Gastrocnemius medialis (tissue), 4 donors: ENCODE measurements around the gene TFCP2L1. TPM values are rescaled to one million over a fixed set of nuclear protein-coding genes. Genes with fewer than 3 reads are reported as not detected.

Source experiments
- ATAC-seq, 2 donors: fragments of 150-250 bp; one replicate each; pipeline ENCODE4 v1.9.1; 2016
- DNase-seq, 2 donors: peaks; one replicate each; pipeline ENCODE4 v3.0.0-alpha.2; 2019
- H3K27ac ChIP-seq, 4 donors: fragments of 200-600 bp; sonication (generic); 1 replicate in 1 of 4; 2 replicates in 3 of 4; pipeline ENCODE4 v1.5.1; 2016 to 2018; ENCODE audit warnings: mild to moderate bottlenecking in 2 of 4, moderate library complexity in 1 of 4
- H3K27me3 ChIP-seq, 3 donors: fragments of 200-600 bp; sonication (generic) in 2 of 3; 1 replicate in 1 of 3; 2 replicates in 2 of 3; pipeline versions ENCODE4 v1.5.1 to v1.6.0; 2016 to 2019; ENCODE audit warnings: mild to moderate bottlenecking in 1 of 3, moderate library complexity in 1 of 3
- H3K36me3 ChIP-seq, 2 donors: fragments of 200-600 bp; sonication (generic) in 1 of 2; one replicate each; pipeline ENCODE4 v1.5.1; 2017 to 2018
- H3K4me1 ChIP-seq, 2 donors: fragments of 200-600 bp; sonication (generic) in 1 of 2; one replicate each; pipeline ENCODE4 v1.5.1; 2016 to 2017; ENCODE audit warnings: mild to moderate bottlenecking in 2 of 2
- H3K4me3 ChIP-seq, 4 donors: fragments of 200-600 bp; sonication (generic) in 3 of 4; 1 replicate in 1 of 4; 2 replicates in 3 of 4; pipeline ENCODE4 v1.5.1; 2016 to 2019; ENCODE audit warnings: mild to moderate bottlenecking in 2 of 4
- H3K9me3 ChIP-seq, 3 donors: fragments of 200-600 bp; sonication (generic) in 2 of 3; 1 replicate in 1 of 3; 2 replicates in 2 of 3; pipeline ENCODE4 v1.5.1; 2016 to 2019
- POLR2A ChIP-seq, 2 donors: fragments of 450-650 bp; IDR thresholded peaks; one replicate each; pipeline ENCODE4 v1.6.1; 2017; ENCODE audit warnings: antibody characterized with exemption in 2 of 2, mild to moderate bottlenecking in 2 of 2, moderate library complexity in 2 of 2
- in situ Hi-C, 4 donors: fragments of 200-750 bp; cut with MboI; loops; one replicate each; pipeline versions ENCODE4 v1.15.0 to v1.8.0; 2017; ENCODE audit warnings: low sequenced_read_pairs in 4 of 4
- intact Hi-C: fragments of 100-400 bp; cut with DNase I; formaldehyde crosslinking; loops from one replicate; pipeline ENCODE4 v1.15.1; 2023; ENCODE audit warnings: low total_unique reads
- total RNA-seq, 4 donors: library from RNA; depleted of rRNA; stranded (reverse); fragments of >200 nt; gene quantifications; one replicate each; pipeline versions ENCODE4 v1.1.0 to v1.2.3, GENCODE V29; 2016
- TF ChIP-seq, protein P1 (sequence below), 5 experiments: fragments of 450-650 bp in 3 of 5; fragments of 200-600 bp in 2 of 5; sonication (generic) in 2 of 5; IDR thresholded peaks in 4 of 5; conservative IDR thresholded peaks in 1 of 5; 1 replicate in 4 of 5; 2 replicates in 1 of 5; pipeline ENCODE4 v1.5.1; 2016 to 2019; ENCODE audit warnings: antibody characterized with exemption in 5 of 5, mild to moderate bottlenecking in 3 of 5, moderate library complexity in 3 of 5

TFCP2L1 gene
- total RNA-seq, 4 donors from 2014 or later: 1.2 to 3.2 (median 1.8) TPM

DNA sequence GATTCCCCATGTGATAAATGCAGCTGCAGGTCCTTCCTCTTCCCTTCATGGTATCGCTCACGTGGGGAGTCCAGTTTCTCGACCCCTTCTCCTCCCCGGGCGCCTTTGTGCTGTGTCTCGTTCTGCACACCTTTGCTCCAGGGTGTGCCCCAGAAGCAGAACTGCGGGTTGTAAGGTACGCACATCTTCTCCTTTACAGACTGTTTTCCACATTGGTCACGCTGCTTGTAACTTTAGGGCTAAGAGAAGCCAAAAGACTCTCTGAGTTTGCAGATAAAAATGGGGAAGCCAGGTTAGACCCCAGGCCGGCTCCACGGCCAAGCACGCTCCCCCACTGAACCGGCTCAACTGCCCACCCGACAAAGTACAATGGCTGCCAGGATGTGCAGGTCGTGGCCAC, 45.9 kb upstream of the TFCP2L1 start:
- DNase-seq (no peak), ATAC-seq (no peak)
- H3K27ac ChIP-seq: no peak overlapping the region
- no peaks in the 10 kb centered on the region for H3K36me3 ChIP-seq
- H3K27me3 ChIP-seq: no peaks in the 10 kb centered on the region
- TF ChIP-seq, protein P1, sequence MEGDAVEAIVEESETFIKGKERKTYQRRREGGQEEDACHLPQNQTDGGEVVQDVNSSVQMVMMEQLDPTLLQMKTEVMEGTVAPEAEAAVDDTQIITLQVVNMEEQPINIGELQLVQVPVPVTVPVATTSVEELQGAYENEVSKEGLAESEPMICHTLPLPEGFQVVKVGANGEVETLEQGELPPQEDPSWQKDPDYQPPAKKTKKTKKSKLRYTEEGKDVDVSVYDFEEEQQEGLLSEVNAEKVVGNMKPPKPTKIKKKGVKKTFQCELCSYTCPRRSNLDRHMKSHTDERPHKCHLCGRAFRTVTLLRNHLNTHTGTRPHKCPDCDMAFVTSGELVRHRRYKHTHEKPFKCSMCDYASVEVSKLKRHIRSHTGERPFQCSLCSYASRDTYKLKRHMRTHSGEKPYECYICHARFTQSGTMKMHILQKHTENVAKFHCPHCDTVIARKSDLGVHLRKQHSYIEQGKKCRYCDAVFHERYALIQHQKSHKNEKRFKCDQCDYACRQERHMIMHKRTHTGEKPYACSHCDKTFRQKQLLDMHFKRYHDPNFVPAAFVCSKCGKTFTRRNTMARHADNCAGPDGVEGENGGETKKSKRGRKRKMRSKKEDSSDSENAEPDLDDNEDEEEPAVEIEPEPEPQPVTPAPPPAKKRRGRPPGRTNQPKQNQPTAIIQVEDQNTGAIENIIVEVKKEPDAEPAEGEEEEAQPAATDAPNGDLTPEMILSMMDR (IDR thresholded peaks at IDR 0.05 in 4 of 5, conservative IDR thresholded peaks at IDR 0.05 in 1 of 5): no peak
- TF ChIP-seq POLR2A (IDR thresholded peaks at IDR 0.05): no peak
- in situ Hi-C loops: loop anchor here in 1 of 4 donors (25.0 kb wide), 1 partner anchor 619 kb away; no protein-coding TSS in a partner anchor
- no peak overlapping the region for H3K4me3 ChIP-seq
- H3K9me3 ChIP-seq: no peaks in the 10 kb centered on the region
- peaks cover 3 to 21% of the 10 kb centered on the region in 2 donors for H3K4me1 ChIP-seq
- intact Hi-C loops: no loop called here

DNA sequence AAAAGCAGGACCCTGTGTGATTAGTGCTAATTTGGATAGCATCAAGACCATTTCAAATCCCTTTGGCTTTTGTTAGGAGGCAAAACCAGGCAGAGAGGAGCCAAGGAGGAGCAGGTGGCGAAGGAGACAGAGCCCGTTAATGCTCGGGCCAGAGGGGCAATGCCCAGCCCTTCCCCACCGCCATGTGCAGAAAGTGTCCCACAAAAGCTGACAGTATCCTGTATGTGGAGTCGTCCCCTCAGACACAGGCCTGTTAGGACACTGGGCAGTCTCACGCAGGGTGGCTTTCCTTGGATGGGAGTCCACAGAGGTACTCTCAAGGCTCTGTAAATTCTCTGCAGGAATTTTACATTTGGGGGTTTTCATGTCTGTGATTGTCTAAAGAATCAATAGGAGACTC, 44.8 kb upstream of the TFCP2L1 start:
- no peak overlapping the region for H3K4me3 ChIP-seq
- intact Hi-C loops: no loop called here
- peaks cover 3 to 11% of the 10 kb centered on the region in 2 donors for H3K4me1 ChIP-seq
- no peaks in the 10 kb centered on the region for H3K36me3 ChIP-seq
- no peaks in the 10 kb centered on the region for H3K9me3 ChIP-seq
- DNase-seq (no peak), ATAC-seq (no peak)
- no peak overlapping the region for H3K27ac ChIP-seq
- in situ Hi-C loops: loop anchor here in 1 of 4 donors (25.0 kb wide), 1 partner anchor 617 kb away; no protein-coding TSS in a partner anchor
- H3K27me3 ChIP-seq: no peaks in the 10 kb centered on the region
- TF ChIP-seq, protein P1 (IDR thresholded peaks at IDR 0.05 in 4 of 5, conservative IDR thresholded peaks at IDR 0.05 in 1 of 5): no peak
- no peak for TF ChIP-seq POLR2A (IDR thresholded peaks at IDR 0.05)

DNA sequence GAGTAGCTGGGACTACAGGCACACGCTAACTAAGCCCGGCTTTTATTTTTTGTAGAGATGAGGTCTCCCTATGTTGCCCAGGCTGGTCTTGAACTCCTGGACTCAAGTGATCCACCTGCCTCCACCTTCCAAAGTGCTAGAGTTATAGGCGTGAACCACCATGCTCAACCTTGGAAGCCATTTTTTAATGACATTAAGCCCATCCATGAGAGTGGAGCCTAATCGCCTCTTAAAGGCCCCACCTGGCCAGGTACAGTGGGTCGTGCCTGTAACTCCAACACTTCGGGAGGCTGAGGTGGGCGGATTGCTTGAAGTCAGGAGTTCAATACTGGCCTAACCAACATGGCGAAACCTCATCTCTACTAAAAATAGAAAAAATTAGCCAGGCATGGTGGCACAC, 41.6 kb upstream of the TFCP2L1 start:
- no peaks in the 10 kb centered on the region for H3K9me3 ChIP-seq

DNA sequence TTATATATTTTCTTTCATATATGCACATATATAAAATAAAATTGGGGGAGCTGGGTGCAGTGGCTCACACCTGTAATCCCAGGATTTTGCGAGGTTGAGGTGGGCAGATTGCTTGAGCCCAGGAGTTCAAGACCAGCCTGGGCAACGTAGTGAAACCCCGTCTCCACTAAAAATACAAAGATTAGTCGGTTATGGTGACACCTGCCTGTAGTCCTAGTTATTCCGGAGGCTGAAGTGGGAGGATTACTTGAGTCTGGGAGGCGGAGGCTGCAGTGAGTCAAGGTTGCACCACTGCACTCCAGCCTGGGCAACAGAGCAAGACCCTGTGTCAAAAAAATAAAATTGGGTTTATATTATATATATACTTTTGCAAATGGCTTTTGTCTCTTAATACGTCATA, 39.6 kb upstream of the TFCP2L1 start:
- in situ Hi-C loops: loop anchor here in 2 of 4 donors (25.0 kb wide), 2 partner anchors 212 to 612 kb away; no protein-coding TSS in a partner anchor
- intact Hi-C loops: no loop called here

More for the DNA sequence above, 41.6 kb upstream of the TFCP2L1 start:
- no peak overlapping the region for H3K4me3 ChIP-seq
- no peaks in the 10 kb centered on the region for H3K27me3 ChIP-seq
- TF ChIP-seq, protein P1 (IDR thresholded peaks at IDR 0.05 in 4 of 5, conservative IDR thresholded peaks at IDR 0.05 in 1 of 5): no peak
- TF ChIP-seq POLR2A (IDR thresholded peaks at IDR 0.05): no peak
- no peaks in the 10 kb centered on the region for H3K36me3 ChIP-seq
- in situ Hi-C loops: loop anchor here in 1 of 4 donors (25.0 kb wide), 1 partner anchor 614 kb away; no protein-coding TSS in a partner anchor
- H3K4me1 ChIP-seq: no peaks in the 10 kb centered on the region
- intact Hi-C loops: no loop called here
- no peak for DNase-seq
- H3K27ac ChIP-seq: no peak overlapping the region
- ATAC-seq: no peak

More for the DNA sequence above, 39.6 kb upstream of the TFCP2L1 start:
- Histone ChIP-seq H3K4me1 (no peaks in the 10 kb centered on the region), H3K27me3 (no peaks in the 10 kb centered on the region), H3K4me3 (no peak overlapping the region), H3K9me3 (no peaks in the 10 kb centered on the region), H3K27ac (no peak overlapping the region), H3K36me3 (no peaks in the 10 kb centered on the region)
- DNase-seq (no peak), ATAC-seq (no peak)
- no peak for TF ChIP-seq POLR2A (IDR thresholded peaks at IDR 0.05)
- TF ChIP-seq, protein P1 (IDR thresholded peaks at IDR 0.05 in 4 of 5, conservative IDR thresholded peaks at IDR 0.05 in 1 of 5): no peak
